ENCODE measurements around the gene ADAMTS13. TPM values are rescaled to one million over a fixed set of nuclear protein-coding genes. Genes with fewer than 3 reads are reported as not detected.

The ADAMTS13 gene
- total and polyA plus RNA-seq, 2 donors (not counting 1 experiment from before 2014, with no cell fraction given): 0.78 to 3.1 TPM

- Histone ChIP-seq H3K27ac (ENCODE audit: insufficient read depth, low read length) (no peak overlapping the region), H2AFZ (ENCODE audit: low read length) (no peak overlapping the region), H3K4me1 (ENCODE audit: control insufficient read depth, extremely low read depth, insufficient read depth, low read length) (no peaks in the 10 kb centered on the region), H3K27me3 (ENCODE audit: control insufficient read depth, insufficient read depth, low read length) (no peaks in the 10 kb centered on the region), H3K79me2 (ENCODE audit: control insufficient read depth, insufficient read depth, low read length) (no peaks in the 10 kb centered on the region), H3K36me3 (ENCODE audit: control insufficient read depth, insufficient read depth, low read length) (peaks cover 14% of the 10 kb centered on the region), H3K9ac (ENCODE audit: insufficient read depth, low read length) (no peak overlapping the region), H3K9me3 (ENCODE audit: control insufficient read depth, insufficient read depth, low read depth, low read length) (no peaks in the 10 kb centered on the region), H3K4me2 (ENCODE audit: extremely low read depth, insufficient read depth, low read length) (no peak overlapping the region), H3K4me3 (replicated peaks in 1 of 4; ENCODE audit: control extremely low read depth in 1 of 4, insufficient read depth in 1 of 4, low read depth in 3 of 4, low read length in 4 of 4) (no peak overlapping the region), H4K20me1 (ENCODE audit: control insufficient read depth, extremely low read depth, insufficient read depth, low read length) (no peaks in the 10 kb centered on the region)
- TF ChIP-seq EZH2 (IDR thresholded peaks at IDR 0.05; ENCODE audit: low read length, missing control alignments) (no peak), CTCF (conservative IDR thresholded peaks at IDR 0.05 in 1 of 2, IDR thresholded peaks at IDR 0.05 in 1 of 2; ENCODE audit: low read depth in 1 of 2, low read length in 2 of 2) (no peak)
- DNase-seq (ENCODE audit: low read depth in 2 of 2): no peak
Observed at GRCh38 chr9:133473743-133474142, 51.6 kb downstream of the ADAMTS13 start.

- H3K79me2 ChIP-seq (ENCODE audit: control insufficient read depth, insufficient read depth, low read length): no peaks in the 10 kb centered on the region
- H2AFZ ChIP-seq (ENCODE audit: low read length): no peak overlapping the region
- H3K4me1 ChIP-seq (ENCODE audit: control insufficient read depth, extremely low read depth, insufficient read depth, low read length): no peaks in the 10 kb centered on the region
- TF ChIP-seq EZH2 (IDR thresholded peaks at IDR 0.05; ENCODE audit: low read length, missing control alignments) (no peak), CTCF (conservative IDR thresholded peaks at IDR 0.05 in 1 of 2, IDR thresholded peaks at IDR 0.05 in 1 of 2; ENCODE audit: low read depth in 1 of 2, low read length in 2 of 2) (no peak)
- no peaks in the 10 kb centered on the region for H3K9me3 ChIP-seq (ENCODE audit: control insufficient read depth, insufficient read depth, low read depth, low read length)
- H3K4me3 ChIP-seq (replicated peaks in 1 of 4; ENCODE audit: control extremely low read depth in 1 of 4, insufficient read depth in 1 of 4, low read depth in 3 of 4, low read length in 4 of 4): no peak overlapping the region
- no peaks in the 10 kb centered on the region for H3K27me3 ChIP-seq (ENCODE audit: control insufficient read depth, insufficient read depth, low read length)
- H4K20me1 ChIP-seq (ENCODE audit: control insufficient read depth, extremely low read depth, insufficient read depth, low read length): no peaks in the 10 kb centered on the region
- no peak overlapping the region for H3K27ac ChIP-seq (ENCODE audit: insufficient read depth, low read length)
- H3K36me3 ChIP-seq (ENCODE audit: control insufficient read depth, insufficient read depth, low read length): peaks cover 14% of the 10 kb centered on the region
- no peak overlapping the region for H3K9ac ChIP-seq (ENCODE audit: insufficient read depth, low read length)
- DNase-seq (ENCODE audit: low read depth in 2 of 2): no peak
- H3K4me2 ChIP-seq (ENCODE audit: extremely low read depth, insufficient read depth, low read length): no peak overlapping the region
Observed at GRCh38 chr9:133474215-133474614, 52.0 kb downstream of the ADAMTS13 start.

- Histone ChIP-seq H3K27me3 (ENCODE audit: control insufficient read depth, insufficient read depth, low read length) (no peaks in the 10 kb centered on the region), H3K9me3 (ENCODE audit: control insufficient read depth, insufficient read depth, low read depth, low read length) (no peaks in the 10 kb centered on the region), H3K27ac (ENCODE audit: insufficient read depth, low read length) (no peak overlapping the region), H3K36me3 (ENCODE audit: control insufficient read depth, insufficient read depth, low read length) (peaks cover 14% of the 10 kb centered on the region), H3K4me3 (replicated peaks in 1 of 4; ENCODE audit: control extremely low read depth in 1 of 4, insufficient read depth in 1 of 4, low read depth in 3 of 4, low read length in 4 of 4) (no peak overlapping the region), H3K4me2 (ENCODE audit: extremely low read depth, insufficient read depth, low read length) (no peak overlapping the region), H4K20me1 (ENCODE audit: control insufficient read depth, extremely low read depth, insufficient read depth, low read length) (no peaks in the 10 kb centered on the region), H3K4me1 (ENCODE audit: control insufficient read depth, extremely low read depth, insufficient read depth, low read length) (no peaks in the 10 kb centered on the region), H3K79me2 (ENCODE audit: control insufficient read depth, insufficient read depth, low read length) (no peaks in the 10 kb centered on the region), H2AFZ (ENCODE audit: low read length) (no peak overlapping the region), H3K9ac (ENCODE audit: insufficient read depth, low read length) (no peak overlapping the region)
- no peak for DNase-seq (ENCODE audit: low read depth in 2 of 2)
- no peak for TF ChIP-seq EZH2 (IDR thresholded peaks at IDR 0.05; ENCODE audit: low read length, missing control alignments)
- TF ChIP-seq CTCF (conservative IDR thresholded peaks at IDR 0.05 in 1 of 2, IDR thresholded peaks at IDR 0.05 in 1 of 2; ENCODE audit: low read depth in 1 of 2, low read length in 2 of 2): no peak
Observed at GRCh38 chr9:133474853-133475252, 52.7 kb downstream of the ADAMTS13 start.
